Liver (tissue), 9 donors: ENCODE measurements around the gene ZNF205. TPM values are rescaled to one million over a fixed set of nuclear protein-coding genes. Genes with fewer than 3 reads are reported as not detected.

Experiments used
- DNase-seq: peaks from one replicate; pipeline ENCODE4 v3.0.0-alpha.2; 2017; ENCODE audit warnings: low spot score
- H3K27ac ChIP-seq, 2 donors: one replicate each; pipeline ENCODE4 v1.7.0; 2013; ENCODE audit warnings: inconsistent platforms in 2 of 2, low read length in 2 of 2, control low read depth in 1 of 2, low read depth in 1 of 2, mild to moderate bottlenecking in 1 of 2
- H3K27me3 ChIP-seq, 4 donors: one replicate each; pipeline versions ENCODE4 v1.6.1 to v1.7.0; 2013; ENCODE audit warnings: low read length in 3 of 4, inconsistent platforms in 1 of 4, mild to moderate bottlenecking in 1 of 4, moderate library complexity in 1 of 4; ENCODE audit not compliant: control insufficient read depth in 4 of 4, insufficient read depth in 4 of 4
- H3K36me3 ChIP-seq, 4 donors: one replicate each; pipeline versions ENCODE4 v1.6.1 to v1.7.0; 2013; ENCODE audit warnings: low read length in 3 of 4, mild to moderate bottlenecking in 3 of 4, low read depth in 1 of 4, moderate library complexity in 1 of 4; ENCODE audit not compliant: control insufficient read depth in 4 of 4, insufficient read depth in 3 of 4
- H3K4me1 ChIP-seq, 4 donors: one replicate each; pipeline versions ENCODE4 v1.6.1 to v1.7.0; 2013; ENCODE audit warnings: low read length in 3 of 4, mild to moderate bottlenecking in 3 of 4, moderate library complexity in 1 of 4; ENCODE audit not compliant: control insufficient read depth in 4 of 4, insufficient read depth in 4 of 4
- H3K4me3 ChIP-seq, 3 donors: one replicate each; pipeline versions ENCODE4 v1.6.1 to v1.7.0; 2013; ENCODE audit warnings: low read length in 3 of 3, control low read depth in 1 of 3, low read depth in 1 of 3, mild to moderate bottlenecking in 1 of 3
- H3K9ac ChIP-seq, 2 donors: one replicate each; pipeline ENCODE4 v1.7.0; 2013; ENCODE audit warnings: low read length in 2 of 2, mild to moderate bottlenecking in 2 of 2, moderate library complexity in 2 of 2, control low read depth in 1 of 2, low read depth in 1 of 2
- H3K9me3 ChIP-seq, 4 donors: one replicate each; pipeline versions ENCODE4 v1.6.1 to v1.7.0; 2013; ENCODE audit warnings: low read length in 3 of 4; ENCODE audit not compliant: control insufficient read depth in 4 of 4
- EGR1 ChIP-seq, 2 donors: IDR thresholded peaks; 2 replicates each; pipeline ENCODE4 v1.6.1; 2016 to 2018; ENCODE audit warnings: antibody characterized with exemption in 2 of 2, low read depth in 2 of 2
- FOXA1 ChIP-seq: IDR thresholded peaks from 2 replicates; pipeline ENCODE4 v1.6.1; 2016; ENCODE audit warnings: antibody characterized with exemption
- FOXA2 ChIP-seq: IDR thresholded peaks from 2 replicates; pipeline ENCODE4 v1.6.1; 2016; ENCODE audit warnings: antibody characterized with exemption
- GABPA ChIP-seq, 2 donors: IDR thresholded peaks in 1 of 2; conservative IDR thresholded peaks in 1 of 2; 2 replicates each; pipeline ENCODE4 v1.6.1; 2016; ENCODE audit warnings: antibody characterized with exemption in 2 of 2, mild to moderate bottlenecking in 1 of 2, moderate library complexity in 1 of 2
- HNF4A ChIP-seq, 2 donors: conservative IDR thresholded peaks; 2 replicates each; pipeline ENCODE4 v1.6.1; 2016; ENCODE audit warnings: antibody characterized with exemption in 2 of 2, mild to moderate bottlenecking in 2 of 2
- HNF4G ChIP-seq: IDR thresholded peaks from 2 replicates; pipeline ENCODE4 v1.6.1; 2016; ENCODE audit warnings: antibody characterized with exemption
- JUND ChIP-seq, 2 donors: IDR thresholded peaks; 2 replicates each; pipeline ENCODE4 v1.6.1; 2016; ENCODE audit warnings: antibody characterized with exemption in 2 of 2
- NR2F2 ChIP-seq: IDR thresholded peaks from 2 replicates; pipeline ENCODE4 v1.6.1; 2016; ENCODE audit warnings: antibody characterized with exemption
- RAD21 ChIP-seq, 2 donors: IDR thresholded peaks; 2 replicates each; pipeline ENCODE4 v1.6.1; 2016; ENCODE audit warnings: antibody characterized with exemption in 2 of 2, mild to moderate bottlenecking in 2 of 2
- RXRA ChIP-seq, 2 donors: IDR thresholded peaks; 2 replicates each; pipeline ENCODE4 v1.6.1; 2017 to 2018; ENCODE audit warnings: antibody characterized with exemption in 2 of 2, mild to moderate bottlenecking in 1 of 2
- SP1 ChIP-seq: IDR thresholded peaks from 2 replicates; pipeline ENCODE4 v1.6.1; 2018; ENCODE audit warnings: antibody characterized with exemption, mild to moderate bottlenecking
- TAF1 ChIP-seq: conservative IDR thresholded peaks from 2 replicates; pipeline ENCODE4 v1.6.1; 2016; ENCODE audit warnings: antibody characterized with exemption, mild to moderate bottlenecking
- YY1 ChIP-seq: IDR thresholded peaks from 2 replicates; pipeline ENCODE4 v1.6.1; 2016; ENCODE audit warnings: antibody characterized with exemption, mild to moderate bottlenecking
- WGBS: extraction: QIAGEN DNeasy Blood & Tissue Kit; methylation state at CpG from one replicate; pipeline ENCODE4 v1.1.7; 2013; 5-methylcytosine and 5-hydroxymethylcytosine counted together
- polyA plus RNA-seq, 2 donors: library from polyadenylated mRNA; stranded (reverse) in 1 of 2; unstranded in 1 of 2; fragments of 200-250 nt in 1 of 2; fragments of >200 nt in 1 of 2; fragmentation: Nextera tagmentation in 1 of 2; extraction: Ambion mirVana in 1 of 2; gene quantifications; one replicate each; pipeline versions ENCODE4 v1.2.1 to v1.2.3, GENCODE V29; 2013 to 2015
- total RNA-seq, 2 donors: library from RNA; depleted of rRNA; stranded (reverse); fragments of >200 nt; gene quantifications; one replicate each; pipeline ENCODE4 v1.2.3, GENCODE V29; 2014
- TF ChIP-seq, protein P1 (sequence below): IDR thresholded peaks from 2 replicates; pipeline ENCODE4 v1.6.1; 2016; ENCODE audit warnings: antibody characterized with exemption, mild to moderate bottlenecking
- TF ChIP-seq, protein P2 (sequence below): IDR thresholded peaks from 2 replicates; pipeline ENCODE4 v1.6.1; 2016; ENCODE audit warnings: antibody characterized with exemption
- TF ChIP-seq, protein P3 (sequence below): IDR thresholded peaks from 2 replicates; pipeline ENCODE4 v1.6.1; 2016; ENCODE audit warnings: antibody characterized with exemption
- donor health status: healthy.
- donor health status: healthy.
- donor health status: healthy.
- donor health status: healthy.
- donor health status: healthy.

ZNF205 gene
- total and polyA plus RNA-seq, 4 donors, result 2.0 to 6.9 (median 5.0) TPM

DNA sequence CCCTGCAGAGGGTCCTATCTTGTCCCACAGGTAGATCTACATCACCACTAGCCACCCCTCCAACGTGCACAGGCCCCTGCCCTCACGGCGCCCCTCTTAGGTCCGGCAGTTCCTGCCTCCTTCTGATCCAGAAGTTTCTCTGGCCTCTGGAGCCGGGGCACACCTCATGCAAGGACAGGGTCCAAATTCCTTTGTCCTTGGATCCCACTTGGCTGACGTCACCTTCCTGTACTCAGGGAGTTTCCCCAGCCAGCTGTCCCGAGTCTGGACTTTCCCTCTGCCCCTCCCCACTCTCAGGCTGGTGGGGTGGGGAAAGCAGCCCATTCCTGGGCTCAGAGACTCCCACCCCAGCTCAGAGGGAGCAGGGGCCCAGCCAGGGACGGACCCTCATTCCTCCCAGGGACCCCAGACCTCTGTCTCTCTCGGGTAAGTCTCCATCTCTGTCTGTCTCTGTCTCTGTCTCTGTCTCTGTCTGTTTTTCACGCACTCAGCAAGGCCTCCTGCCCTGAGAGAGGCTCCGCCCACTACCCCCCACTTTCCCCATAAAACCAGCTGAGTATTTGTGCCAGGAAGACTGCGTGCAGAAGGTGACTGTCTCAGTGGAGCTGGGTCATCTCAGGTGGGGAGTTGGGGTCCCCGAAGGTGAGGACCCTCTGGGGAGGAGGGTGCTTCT is 47.2 kb upstream of the ZNF205 start, which contains the start of gene IL32 (continued):
- TF ChIP-seq, protein P1, sequence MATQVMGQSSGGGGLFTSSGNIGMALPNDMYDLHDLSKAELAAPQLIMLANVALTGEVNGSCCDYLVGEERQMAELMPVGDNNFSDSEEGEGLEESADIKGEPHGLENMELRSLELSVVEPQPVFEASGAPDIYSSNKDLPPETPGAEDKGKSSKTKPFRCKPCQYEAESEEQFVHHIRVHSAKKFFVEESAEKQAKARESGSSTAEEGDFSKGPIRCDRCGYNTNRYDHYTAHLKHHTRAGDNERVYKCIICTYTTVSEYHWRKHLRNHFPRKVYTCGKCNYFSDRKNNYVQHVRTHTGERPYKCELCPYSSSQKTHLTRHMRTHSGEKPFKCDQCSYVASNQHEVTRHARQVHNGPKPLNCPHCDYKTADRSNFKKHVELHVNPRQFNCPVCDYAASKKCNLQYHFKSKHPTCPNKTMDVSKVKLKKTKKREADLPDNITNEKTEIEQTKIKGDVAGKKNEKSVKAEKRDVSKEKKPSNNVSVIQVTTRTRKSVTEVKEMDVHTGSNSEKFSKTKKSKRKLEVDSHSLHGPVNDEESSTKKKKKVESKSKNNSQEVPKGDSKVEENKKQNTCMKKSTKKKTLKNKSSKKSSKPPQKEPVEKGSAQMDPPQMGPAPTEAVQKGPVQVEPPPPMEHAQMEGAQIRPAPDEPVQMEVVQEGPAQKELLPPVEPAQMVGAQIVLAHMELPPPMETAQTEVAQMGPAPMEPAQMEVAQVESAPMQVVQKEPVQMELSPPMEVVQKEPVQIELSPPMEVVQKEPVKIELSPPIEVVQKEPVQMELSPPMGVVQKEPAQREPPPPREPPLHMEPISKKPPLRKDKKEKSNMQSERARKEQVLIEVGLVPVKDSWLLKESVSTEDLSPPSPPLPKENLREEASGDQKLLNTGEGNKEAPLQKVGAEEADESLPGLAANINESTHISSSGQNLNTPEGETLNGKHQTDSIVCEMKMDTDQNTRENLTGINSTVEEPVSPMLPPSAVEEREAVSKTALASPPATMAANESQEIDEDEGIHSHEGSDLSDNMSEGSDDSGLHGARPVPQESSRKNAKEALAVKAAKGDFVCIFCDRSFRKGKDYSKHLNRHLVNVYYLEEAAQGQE, result peak; percentile 75
- TF ChIP-seq HNF4G (peak; percentile 93), FOXA1 (no peak), NR2F2 (peak; percentile 46), SP1 (peak; percentile 91)
- TF ChIP-seq, protein P2, sequence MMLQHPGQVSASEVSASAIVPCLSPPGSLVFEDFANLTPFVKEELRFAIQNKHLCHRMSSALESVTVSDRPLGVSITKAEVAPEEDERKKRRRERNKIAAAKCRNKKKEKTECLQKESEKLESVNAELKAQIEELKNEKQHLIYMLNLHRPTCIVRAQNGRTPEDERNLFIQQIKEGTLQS, result peak; percentile 77
- TF ChIP-seq, protein P3, sequence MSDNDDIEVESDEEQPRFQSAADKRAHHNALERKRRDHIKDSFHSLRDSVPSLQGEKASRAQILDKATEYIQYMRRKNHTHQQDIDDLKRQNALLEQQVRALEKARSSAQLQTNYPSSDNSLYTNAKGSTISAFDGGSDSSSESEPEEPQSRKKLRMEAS, result peak; percentile 72

DNA sequence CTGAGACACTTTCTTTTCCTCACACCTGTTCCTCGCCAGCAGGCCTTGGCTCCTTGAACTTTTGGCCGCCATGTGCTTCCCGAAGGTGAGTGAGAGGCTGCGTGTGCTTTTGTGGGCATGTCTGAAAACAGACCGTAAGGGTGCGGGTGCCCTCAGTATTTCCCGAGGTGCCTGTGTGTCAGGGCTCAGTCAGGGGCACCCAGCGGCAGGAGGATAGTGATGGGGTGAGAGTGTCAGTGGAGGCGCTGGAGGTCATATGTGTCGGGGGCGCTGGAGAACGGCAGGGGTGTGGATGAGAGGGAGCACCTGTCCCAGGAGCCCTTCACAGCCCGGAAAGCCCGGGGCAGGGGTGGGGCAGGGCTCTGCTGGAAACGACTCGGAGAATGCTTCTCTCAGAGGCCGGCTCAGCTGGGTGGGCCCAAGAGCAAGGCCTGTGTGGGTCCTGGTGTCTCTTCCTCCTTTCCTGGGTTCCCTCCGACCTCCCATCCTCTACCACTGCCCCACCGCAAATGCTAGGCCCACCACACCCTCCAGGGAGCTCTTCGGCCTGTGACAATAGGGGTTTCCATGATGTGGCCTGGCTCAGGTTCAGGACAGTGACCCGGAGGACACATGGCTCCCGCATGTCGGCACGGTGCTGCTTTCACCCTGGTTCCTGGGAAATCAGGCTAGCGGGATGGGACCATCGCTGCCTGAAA is 46.5 kb upstream of the ZNF205 start:
- peaks cover 0 to 9% (median 3%) of the 10 kb centered on the region in 4 donors for H3K36me3 ChIP-seq
- peak overlapping the region; percentile 84 to 97 for H3K9ac ChIP-seq
- no peaks in the 10 kb centered on the region for H3K27me3 ChIP-seq
- DNase-seq, result no peak
- peaks cover 0 to 9% (median 5%) of the 10 kb centered on the region in 4 donors for H3K4me1 ChIP-seq
- H3K27ac ChIP-seq, result peak overlapping the region; percentile 82 to 88
- TF ChIP-seq RAD21 (IDR thresholded peaks at IDR 0.05), result no peak
- peak; percentile 18 for TF ChIP-seq TAF1
- TF ChIP-seq, protein P1, result no peak
- TF ChIP-seq HNF4A (conservative IDR thresholded peaks at IDR 0.05), result peak in 1 of 2 donors; percentile 23
- TF ChIP-seq RXRA (IDR thresholded peaks at IDR 0.05), result peak; percentile 33 to 56
- H3K9me3 ChIP-seq, result no peaks in the 10 kb centered on the region
- WGBS, result 48% methylated on average over 26 of the region's 26 CpGs
- peak overlapping the region; percentile 51 to 89 (median 84) for H3K4me3 ChIP-seq

DNA sequence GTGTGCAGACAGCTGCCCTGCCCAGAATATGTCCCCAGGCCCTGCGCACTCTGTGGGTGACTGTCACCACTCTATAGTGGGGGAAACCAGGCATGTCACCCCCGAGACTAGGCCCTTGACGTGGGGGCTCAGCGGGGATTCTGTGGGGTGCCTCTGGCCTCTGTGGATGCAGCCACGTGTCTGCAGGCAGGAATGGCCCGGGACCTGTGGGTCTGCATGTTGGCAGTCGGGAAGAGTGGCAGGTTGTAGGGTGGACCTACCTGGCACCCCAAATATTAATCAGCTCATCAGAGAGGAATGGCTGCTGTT is 46.0 kb upstream of the ZNF205 start:
- Histone ChIP-seq H3K9ac (peak overlapping the region; percentile 30 to 84), H3K27me3 (no peaks in the 10 kb centered on the region), H3K4me3 (peak overlapping the region; percentile 51 to 89 (median 84)), H3K36me3 (peaks cover 0 to 9% (median 3%) of the 10 kb centered on the region in 4 donors), H3K27ac (peak overlapping the region; percentile 82 to 88), H3K9me3 (no peaks in the 10 kb centered on the region), H3K4me1 (peaks cover 0 to 9% (median 5%) of the 10 kb centered on the region in 4 donors)
- no peak for DNase-seq
- 87% methylated on average over 7 of the region's 7 CpGs for WGBS
- TF ChIP-seq FOXA1 (no peak), SP1 (no peak), YY1 (no peak), TAF1 (no peak), GABPA (IDR thresholded peaks at IDR 0.05 in 1 of 2, conservative IDR thresholded peaks at IDR 0.05 in 1 of 2) (no peak), NR2F2 (no peak), FOXA2 (no peak), RAD21 (IDR thresholded peaks at IDR 0.05) (no peak), HNF4A (conservative IDR thresholded peaks at IDR 0.05) (no peak), EGR1 (IDR thresholded peaks at IDR 0.05; ENCODE audit: low read depth in 2 of 2) (no peak), JUND (IDR thresholded peaks at IDR 0.05) (no peak)
- TF ChIP-seq, protein P2, result no peak
- TF ChIP-seq, protein P1, result no peak
- TF ChIP-seq, protein P3, result no peak
